Stimulated activated CD8-positive, alpha-beta memory T cell treated with anti-CD3 and anti-CD28 coated beads, Interleukin-15, amount 100 ng/mL, for 1 hour (primary cell): ENCODE data around the gene FAM131C.
A peak's percentile ranks its signal among the peaks of the same experiment; 100 is the strongest.

ENCODE experiments used
- DNase-seq: peaks from one replicate; pipeline ENCODE4 v3.0.0-alpha.2; 2020; ENCODE audit warnings: low read depth

Gene FAM131C

DNA sequence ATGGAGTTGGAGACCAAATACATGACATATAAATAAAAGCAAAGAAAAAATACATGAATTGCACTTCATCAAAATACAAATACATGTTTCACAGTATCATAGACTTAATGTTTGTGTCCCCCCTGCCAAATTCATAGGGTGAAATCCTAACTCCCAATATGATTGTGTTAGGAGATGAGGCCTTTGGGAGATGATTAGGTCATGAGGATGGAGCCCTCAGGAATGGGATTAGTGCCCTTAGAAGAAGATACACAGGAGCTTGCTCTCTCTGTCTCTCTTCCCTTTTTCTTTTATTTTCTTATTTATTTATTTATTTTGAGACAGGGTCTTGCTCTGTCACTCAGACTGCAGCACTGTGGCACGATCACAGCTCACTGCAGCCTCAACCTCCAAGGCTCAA, 26.0 kb upstream of the FAM131C start:
- DNase-seq, result no peak

DNA sequence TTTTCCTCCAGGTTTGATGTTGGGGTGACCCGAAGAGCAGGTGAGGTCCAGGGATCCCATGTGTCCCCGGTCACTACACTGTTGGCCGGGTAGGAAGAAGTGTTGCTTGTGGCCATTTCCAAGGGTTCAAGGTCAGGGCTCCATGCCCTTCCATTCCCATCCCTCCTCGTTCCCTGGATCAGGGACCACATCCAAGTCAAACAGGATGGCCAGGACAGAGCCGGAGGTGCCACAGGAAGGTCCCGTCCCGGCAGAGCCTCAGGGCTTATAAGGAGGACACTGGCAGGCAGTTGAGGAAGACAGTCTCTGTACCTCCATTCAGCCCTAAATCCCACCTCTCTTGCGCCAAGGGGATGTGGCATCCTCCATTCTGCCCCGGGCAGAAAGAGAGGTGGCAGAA, 22.0 kb upstream of the FAM131C start:
- DNase-seq, result no peak

- DNase-seq, result no peak
Measured at GRCh38 chr1:16094453-16095158, 21.2 kb upstream of the FAM131C start.

DNA sequence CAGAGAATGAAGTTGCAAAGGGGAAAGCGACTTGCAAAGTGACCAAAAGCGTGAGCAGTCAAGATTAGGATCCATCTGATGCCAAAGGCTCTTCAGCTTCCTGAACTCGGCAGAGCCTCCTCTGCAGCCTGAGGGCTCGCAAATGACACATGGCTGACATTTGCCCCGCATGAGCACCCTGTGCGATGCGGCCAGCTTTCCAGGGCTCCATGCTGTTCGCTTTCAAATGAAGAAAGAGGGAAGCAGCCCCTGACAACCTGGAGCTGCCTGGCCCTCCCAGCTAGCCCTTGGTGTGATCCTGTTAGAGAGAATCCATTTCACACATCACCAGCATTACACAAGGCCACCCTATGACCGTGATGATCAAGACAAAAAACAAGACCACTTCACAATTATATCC, 20.2 kb upstream of the FAM131C start:
- DNase-seq, result no peak

DNA sequence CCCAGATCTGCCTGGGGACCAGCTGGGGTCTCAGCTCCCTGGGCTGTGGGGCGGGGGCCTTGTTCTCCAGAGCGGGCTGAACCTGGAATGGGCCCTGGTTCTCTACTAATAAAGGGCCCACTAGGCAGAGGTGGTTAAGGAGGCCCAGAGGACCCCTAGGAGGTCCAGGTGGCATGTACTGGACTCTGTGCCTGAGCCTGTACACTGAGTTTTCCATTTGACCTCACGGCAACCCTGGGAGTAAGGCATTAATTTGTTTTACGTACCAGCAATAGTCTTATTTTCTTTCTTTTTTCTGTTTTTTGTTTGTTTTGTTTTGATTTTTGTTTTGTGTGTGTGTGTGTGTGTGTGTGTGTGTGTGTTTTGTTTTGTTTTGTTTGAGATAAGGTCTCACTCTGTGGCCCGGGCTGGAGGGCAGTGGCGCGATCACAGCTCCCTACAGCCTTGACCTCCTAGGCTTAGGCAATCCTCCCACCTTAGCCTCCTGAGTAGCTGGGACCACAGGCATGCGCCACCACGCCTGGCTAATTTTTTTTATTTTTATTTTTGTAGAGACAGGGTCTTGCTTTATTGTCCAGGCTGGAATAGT, 19.6 kb upstream of the FAM131C start:
- DNase-seq, result no peak

DNA sequence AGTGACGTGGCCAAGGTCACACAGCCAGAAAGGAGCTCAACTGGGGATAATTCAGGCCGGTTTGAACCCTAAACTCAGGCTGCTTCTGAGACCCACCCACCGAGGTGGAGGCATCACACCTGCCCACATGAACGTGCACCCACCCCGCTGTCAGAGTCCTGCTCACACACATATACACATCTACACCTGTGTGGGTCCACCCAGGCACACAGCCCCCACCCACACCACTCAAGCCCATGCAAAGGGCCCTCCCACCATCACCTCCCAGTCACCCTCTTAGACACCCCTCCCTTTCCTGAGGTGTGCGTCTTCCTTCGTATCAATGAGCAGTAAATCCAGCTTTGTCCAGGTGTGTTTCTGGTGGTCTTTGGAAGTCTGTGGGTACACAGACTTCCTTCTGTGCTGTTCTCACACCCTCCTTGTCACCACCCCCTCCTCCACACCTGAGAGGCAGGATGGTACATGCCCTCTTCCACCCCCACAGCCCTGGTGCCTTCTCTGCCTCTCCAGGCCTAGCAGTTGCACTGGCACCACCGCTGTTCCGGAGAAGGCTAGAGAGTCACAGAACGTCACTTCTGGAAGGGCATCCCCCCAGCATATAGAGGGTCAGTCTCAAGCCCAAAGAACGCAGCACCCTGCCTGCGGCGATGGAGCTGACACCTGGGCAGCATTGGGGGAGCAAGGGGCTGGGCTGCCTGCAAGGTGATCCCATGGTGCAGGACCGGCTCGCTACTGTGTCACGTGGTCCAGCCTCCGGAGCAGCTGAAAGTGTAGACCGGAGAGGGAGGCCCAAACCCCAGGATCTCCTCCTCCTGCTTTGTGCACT, 18.9 kb upstream of the FAM131C start:
- DNase-seq, result no peak

- no peak for DNase-seq
Measured at GRCh38 chr1:16091296-16091695, 17.8 kb upstream of the FAM131C start.

GRCh38 chr1:16090076-16090826, 16.8 kb upstream of the FAM131C start:
- DNase-seq, result no peak

DNA sequence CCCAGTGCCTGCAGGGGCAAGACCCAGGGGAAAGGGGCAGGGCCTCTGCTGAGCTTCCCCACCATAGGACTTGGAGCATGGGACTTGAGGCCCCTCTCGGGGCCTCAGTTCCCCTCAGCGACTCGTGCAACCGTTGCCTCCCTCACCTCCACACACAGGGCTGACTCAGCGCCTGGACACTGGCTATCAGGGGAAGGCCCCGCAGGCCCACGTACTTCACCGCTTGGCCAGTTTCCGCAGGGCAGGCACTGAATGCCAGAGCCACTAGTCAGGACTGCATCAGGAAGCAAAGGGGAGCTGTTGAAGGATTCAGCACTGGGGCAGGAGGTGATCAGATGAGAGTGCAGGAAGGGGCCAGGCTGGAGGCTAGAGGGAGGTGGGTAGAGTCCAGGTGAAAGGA, 15.5 kb upstream of the FAM131C start:
- DNase-seq, result no peak

DNA sequence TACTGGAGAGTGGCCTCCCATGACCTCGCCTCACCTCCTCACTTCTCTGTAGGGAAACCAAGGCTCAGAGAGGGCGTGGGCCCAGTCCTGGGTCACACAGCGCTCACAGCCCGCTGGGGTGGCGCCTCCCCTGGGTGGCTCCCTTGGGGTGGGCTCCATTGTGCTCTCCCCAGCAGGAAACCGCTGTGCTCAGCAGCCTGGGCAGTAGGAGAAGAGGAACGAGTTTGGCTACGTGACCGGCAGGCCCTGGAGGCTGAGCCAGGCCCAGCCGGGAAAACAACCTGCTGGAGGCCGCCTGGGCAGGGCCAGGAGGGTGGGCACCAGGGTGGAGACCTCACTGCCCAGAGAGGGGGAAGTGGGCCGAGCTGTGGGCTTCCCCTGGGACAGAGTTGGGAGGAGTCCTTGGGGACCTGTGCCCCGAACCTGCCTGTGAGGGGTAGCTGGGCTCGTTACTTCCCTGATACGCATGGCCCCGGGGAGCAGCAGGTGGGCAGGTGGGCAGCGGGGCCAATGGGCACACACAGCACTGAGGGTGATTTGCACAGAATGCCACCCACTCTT, 15.0 kb upstream of the FAM131C start:
- no peak for DNase-seq

DNA sequence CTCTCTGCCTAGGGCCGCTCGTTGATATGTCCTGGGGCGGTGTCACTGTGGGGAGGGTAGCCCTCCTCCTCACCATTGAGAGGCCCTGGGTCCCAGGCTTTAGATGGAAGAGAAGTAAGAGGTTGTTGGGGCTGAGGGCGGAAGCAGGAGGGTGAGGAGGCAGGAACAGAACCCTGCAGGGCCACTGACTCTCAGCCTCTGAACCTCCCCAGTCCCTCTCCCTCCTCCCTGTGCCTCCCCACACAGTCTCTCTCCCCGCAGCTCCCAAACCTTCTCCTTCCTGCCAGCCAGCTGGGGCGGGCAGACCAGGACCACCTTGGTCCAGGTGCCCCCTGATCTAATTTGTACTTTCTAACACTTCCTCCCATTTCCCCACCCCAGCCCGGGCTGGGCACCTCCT, 14.3 kb upstream of the FAM131C start:
- no peak for DNase-seq

DNA sequence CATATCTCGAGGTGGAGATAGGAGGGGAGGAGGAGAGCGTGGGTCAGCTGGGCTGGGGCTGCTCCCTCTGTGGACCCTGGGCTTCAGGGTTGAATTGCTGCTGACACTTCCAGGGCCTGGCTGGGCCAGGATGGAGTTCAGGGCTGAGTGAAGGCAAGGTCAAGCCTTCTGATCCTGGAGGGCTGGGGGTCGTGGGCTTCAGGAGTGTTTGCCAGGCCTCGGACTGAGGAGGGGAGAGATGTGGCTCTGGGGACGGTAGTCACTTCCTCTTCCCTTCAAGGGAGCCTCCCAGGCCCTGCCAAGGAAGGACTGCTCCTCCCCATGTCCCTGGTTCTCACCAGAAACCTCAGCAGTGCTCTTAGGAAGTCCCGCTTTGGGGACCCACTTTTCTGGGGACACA, 12.1 kb upstream of the FAM131C start:
- no peak for DNase-seq

DNA sequence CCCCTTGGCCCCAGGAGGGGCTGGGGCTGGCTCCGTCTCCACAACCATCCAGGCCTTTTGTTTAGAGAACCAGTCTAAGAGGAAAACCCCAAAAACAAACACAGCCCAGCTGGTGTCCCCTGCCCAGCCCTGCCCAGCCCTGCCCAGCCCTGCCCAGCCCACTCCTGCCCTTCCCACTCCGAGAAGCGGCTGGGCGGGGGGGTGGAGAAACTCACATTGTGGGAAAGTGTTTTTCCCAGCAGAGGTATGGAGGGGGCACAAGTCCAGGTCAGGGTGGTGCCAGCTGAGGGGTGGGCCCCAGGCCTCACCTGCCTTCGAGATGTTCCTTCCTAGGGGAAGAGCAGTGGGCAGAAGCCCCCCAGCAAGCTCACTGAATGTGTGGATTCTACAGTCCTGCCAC, 10.0 kb upstream of the FAM131C start:
- DNase-seq, result no peak

DNA sequence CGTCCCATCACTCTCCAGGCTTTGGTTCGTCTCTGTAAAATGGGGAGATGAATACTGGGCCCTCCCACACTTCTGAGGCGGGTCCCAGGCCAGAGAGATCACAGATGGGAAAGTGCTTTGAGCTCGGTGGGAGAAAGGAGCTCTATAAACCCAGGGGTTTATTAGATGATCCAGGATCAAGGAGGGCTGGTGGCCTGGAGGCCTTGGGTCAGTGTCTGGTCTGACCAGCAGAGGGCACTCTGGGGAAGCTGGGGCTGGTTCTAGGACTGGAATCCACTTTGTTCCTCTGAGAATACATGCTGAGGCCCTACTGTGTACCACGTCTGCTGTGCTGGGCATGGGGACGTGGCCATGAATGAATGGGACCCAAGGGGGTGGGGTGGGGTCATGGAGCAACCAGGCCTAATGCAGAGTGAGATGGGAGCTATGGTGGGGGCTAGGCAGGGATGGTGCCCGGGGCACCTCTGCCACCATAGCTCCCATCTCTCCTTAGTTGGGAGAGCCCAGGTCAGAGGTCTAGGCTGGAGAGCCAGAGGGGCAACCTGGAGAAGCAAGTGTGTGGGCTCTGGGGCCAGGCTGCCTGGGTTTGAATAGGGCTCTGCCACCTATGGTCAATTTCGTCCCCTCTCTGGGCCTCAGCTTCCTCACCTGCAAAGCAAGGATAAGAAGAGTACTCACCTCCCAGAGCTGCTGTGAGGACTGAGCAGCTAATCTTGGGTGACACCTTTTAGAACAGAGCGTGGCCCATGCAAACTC, 9.0 kb upstream of the FAM131C start:
- peak; percentile 31 for DNase-seq

- no peak for DNase-seq
Measured at GRCh38 chr1:16081636-16082035, 8.2 kb upstream of the FAM131C start.

DNA sequence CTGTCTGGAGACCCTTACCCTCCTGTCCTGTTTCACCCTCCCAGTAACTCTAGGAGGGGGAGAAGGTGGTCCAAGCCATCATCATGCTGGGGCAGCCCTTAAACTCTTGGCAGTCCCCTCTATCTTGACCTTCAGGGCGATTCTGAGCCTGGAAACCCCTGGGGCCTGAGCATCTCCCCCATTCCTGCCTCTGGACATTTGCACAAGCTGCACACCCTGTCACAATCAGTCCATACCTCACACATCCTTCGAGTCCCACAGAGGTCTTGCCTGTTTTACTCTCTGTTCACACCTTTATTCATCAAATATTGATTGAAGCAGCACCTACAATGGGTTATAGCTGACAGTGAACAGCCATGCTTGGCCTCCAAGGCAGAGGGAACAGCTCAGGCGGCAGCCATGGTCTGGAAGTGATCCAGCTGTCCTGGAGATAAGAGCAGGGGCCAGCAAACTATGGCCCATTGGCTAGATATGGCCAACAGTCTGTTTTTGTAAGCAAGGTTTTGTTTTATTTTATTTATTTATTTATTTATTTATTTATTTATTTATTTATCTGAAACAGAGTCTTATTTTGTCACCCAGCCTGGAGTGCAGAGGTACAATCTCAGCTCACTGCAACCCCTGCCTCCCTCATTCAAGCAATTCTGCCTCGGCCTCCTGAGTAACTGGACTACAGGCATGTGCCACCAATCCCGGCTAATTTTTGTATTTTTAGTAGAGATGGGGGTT, 7.1 kb upstream of the FAM131C start:
- no peak for DNase-seq

- peak; percentile 53 for DNase-seq
Measured at GRCh38 chr1:16078925-16079656, 5.6 kb upstream of the FAM131C start.

GRCh38 chr1:16077406-16078245, 4.2 kb upstream of the FAM131C start:
- DNase-seq, result no peak

- no peak for DNase-seq
Measured at GRCh38 chr1:16076865-16077238, 3.4 kb upstream of the FAM131C start.
